Panc1 (cell line): ENCODE measurements around the gene SEC11A. TPM values are rescaled to one million over a fixed set of nuclear protein-coding genes. Genes with fewer than 3 reads are reported as not detected.

Experiments used
- ATAC-seq: fragments of 200-7000 bp; cut with Tn5 transposase; 2 replicates; pipeline ENCODE4 v1.9.1; 2020; ENCODE audit warnings: mild to moderate bottlenecking, moderate library complexity
- BruUV-seq: library from RNA; stranded (reverse); fragments of 400-500 nt; replicated peaks from 2 replicates; lab custom pipeline; 2021; lab: Mats Ljungman, UMichigan
- CTCF ChIA-PET: fragments of 300-600 bp; sonication (Branson Sonifier 250); formaldehyde crosslinking; loops from one replicate; lab custom pipeline; 2022; ENCODE audit warnings: antibody characterized with exemption; lab: Charles Lee
- POLR2A ChIA-PET: fragments of 300-600 bp; sonication (Branson Sonifier 250); formaldehyde crosslinking; loops from one replicate; lab custom pipeline; 2022; ENCODE audit warnings: antibody characterized with exemption; lab: Charles Lee
- DNase-seq: peaks from one replicate; pipeline ENCODE4 v3.0.0-alpha.2; 2010; ENCODE audit warnings: low read depth, low spot score
- H3K27ac ChIP-seq: 2 replicates; pipeline ENCODE4 v1.5.1; 2011; ENCODE audit warnings: mild to moderate bottlenecking, low read length, inconsistent platforms
- H3K27me3 ChIP-seq: fragments of 200-500 bp; sonication (Bioruptor generic); 2 replicates; pipeline ENCODE4 v1.6.0; 2014; ENCODE audit warnings: low read length, inconsistent platforms; ENCODE audit not compliant: control insufficient read depth, insufficient read depth
- H3K36me3 ChIP-seq: fragments of 200-500 bp; sonication (Bioruptor generic); 2 replicates; pipeline ENCODE4 v1.5.1; 2014; ENCODE audit warnings: inconsistent platforms, mild to moderate bottlenecking, low read length, moderate library complexity; ENCODE audit not compliant: control insufficient read depth, insufficient read depth
- H3K4me1 ChIP-seq: 2 replicates; pipeline ENCODE4 v1.5.1; 2011; ENCODE audit warnings: inconsistent platforms, mild to moderate bottlenecking, low read length, moderate library complexity; ENCODE audit not compliant: control insufficient read depth, insufficient read depth
- H3K4me3 ChIP-seq, 2 experiments: 2 replicates each; pipeline ENCODE4 v1.5.1; 2011 to 2012; ENCODE audit warnings: low read depth in 2 of 2, low read length in 2 of 2, mild to moderate bottlenecking in 2 of 2, inconsistent platforms in 1 of 2, moderate library complexity in 1 of 2
- H3K9me3 ChIP-seq: fragments of 200-500 bp; sonication (Bioruptor generic); 2 replicates; pipeline ENCODE4 v1.5.1; 2014; ENCODE audit warnings: low read depth, mild to moderate bottlenecking, inconsistent platforms, low read length, moderate library complexity; ENCODE audit not compliant: control insufficient read depth, insufficient read depth
- POLR2AphosphoS5 ChIP-seq: IDR thresholded peaks from 2 replicates; pipeline ENCODE4 v1.6.1; 2012; ENCODE audit warnings: mild to moderate bottlenecking, low read depth, low read length, moderate library complexity
- SIN3A ChIP-seq: IDR thresholded peaks from 2 replicates; pipeline ENCODE4 v1.6.1; 2012; ENCODE audit warnings: low read depth, mild to moderate bottlenecking, low read length, moderate library complexity, borderline replicate concordance; ENCODE audit not compliant: insufficient read depth
- TCF7L2 ChIP-seq: IDR thresholded peaks from 2 replicates; pipeline ENCODE4 v1.6.1; 2011; ENCODE audit warnings: mild to moderate bottlenecking, low read depth, low read length, inconsistent platforms
- in situ Hi-C: cut with HindIII; loops from 2 replicates; pipeline ENCODE4 v1.10.0; 2016; ENCODE audit warnings: low sequenced_read_pairs, low pct_unique_long_range_greater_than_20kb
- intact Hi-C: fragments of 100-400 bp; cut with micrococcal nuclease; formaldehyde crosslinking; loops from one replicate; pipeline ENCODE4 v1.10.0; 2022; ENCODE audit not compliant: unreplicated experiment
- total RNA-seq: library from RNA; stranded (reverse); gene quantifications from one replicate; pipeline ENCODE4 v1.2.1, GENCODE V29; 2021; ENCODE audit not compliant: unreplicated experiment
- TF ChIP-seq, protein P1 (sequence below): fragments of 450-650 bp; IDR thresholded peaks from 2 replicates; pipeline ENCODE4 v1.5.1; 2017; ENCODE audit warnings: mild to moderate bottlenecking
- TF ChIP-seq, protein P2 (sequence below), 2 experiments: IDR thresholded peaks; 2 replicates each; pipeline ENCODE4 v1.6.1; 2011 to 2012; ENCODE audit warnings: low read depth in 2 of 2, control low read depth in 1 of 2, low read length in 1 of 2, mild to moderate bottlenecking in 1 of 2, moderate library complexity in 1 of 2; ENCODE audit not compliant: insufficient read depth in 1 of 2

Gene SEC11A
- total RNA-seq, 1 experiment from 2014 or later: 164 TPM

DNA sequence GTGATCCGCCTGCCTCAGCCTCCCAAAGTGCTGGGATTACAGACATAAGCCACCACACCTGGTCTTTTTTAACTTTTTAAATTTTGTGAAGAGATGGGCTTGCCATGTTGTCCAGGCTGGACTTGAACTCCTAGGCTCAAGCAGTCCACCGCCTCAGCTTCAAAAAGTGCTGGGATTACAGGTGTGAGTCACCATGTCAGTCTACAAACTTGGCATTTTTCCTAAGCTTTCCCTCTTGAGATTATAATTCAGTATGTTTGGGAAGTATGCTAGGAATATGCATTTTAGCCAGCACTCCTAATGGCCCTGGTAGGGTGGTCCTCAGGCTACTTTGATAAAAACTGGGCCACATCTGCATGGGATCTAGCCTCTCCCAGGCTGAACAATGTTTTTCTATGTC is 66.2 kb downstream of the SEC11A start:
- no peak overlapping the region for H3K4me3 ChIP-seq
- POLR2A ChIA-PET: interaction anchor here (0.6 to 0.7 kb wide), 2 partner anchors 11 to 16 kb away, joined by 3 to 6 read pairs; no protein-coding TSS in a partner anchor
- in situ Hi-C loops (no loop called here), intact Hi-C loops (no loop called here)
- H3K36me3 ChIP-seq: no peaks in the 10 kb centered on the region; the same call in none of the 2 replicates
- DNase-seq (no peak), ATAC-seq (no peak)
- peaks cover 4% of the 10 kb centered on the region; the same call in 1 of the 2 replicates for H3K4me1 ChIP-seq
- no TSS peak for BruUV-seq
- no peak overlapping the region for H3K27ac ChIP-seq
- TF ChIP-seq POLR2AphosphoS5: no peak
- TF ChIP-seq SIN3A: no peak
- no peak for TF ChIP-seq TCF7L2
- TF ChIP-seq, protein P1, sequence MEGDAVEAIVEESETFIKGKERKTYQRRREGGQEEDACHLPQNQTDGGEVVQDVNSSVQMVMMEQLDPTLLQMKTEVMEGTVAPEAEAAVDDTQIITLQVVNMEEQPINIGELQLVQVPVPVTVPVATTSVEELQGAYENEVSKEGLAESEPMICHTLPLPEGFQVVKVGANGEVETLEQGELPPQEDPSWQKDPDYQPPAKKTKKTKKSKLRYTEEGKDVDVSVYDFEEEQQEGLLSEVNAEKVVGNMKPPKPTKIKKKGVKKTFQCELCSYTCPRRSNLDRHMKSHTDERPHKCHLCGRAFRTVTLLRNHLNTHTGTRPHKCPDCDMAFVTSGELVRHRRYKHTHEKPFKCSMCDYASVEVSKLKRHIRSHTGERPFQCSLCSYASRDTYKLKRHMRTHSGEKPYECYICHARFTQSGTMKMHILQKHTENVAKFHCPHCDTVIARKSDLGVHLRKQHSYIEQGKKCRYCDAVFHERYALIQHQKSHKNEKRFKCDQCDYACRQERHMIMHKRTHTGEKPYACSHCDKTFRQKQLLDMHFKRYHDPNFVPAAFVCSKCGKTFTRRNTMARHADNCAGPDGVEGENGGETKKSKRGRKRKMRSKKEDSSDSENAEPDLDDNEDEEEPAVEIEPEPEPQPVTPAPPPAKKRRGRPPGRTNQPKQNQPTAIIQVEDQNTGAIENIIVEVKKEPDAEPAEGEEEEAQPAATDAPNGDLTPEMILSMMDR: no peak
- TF ChIP-seq, protein P2, sequence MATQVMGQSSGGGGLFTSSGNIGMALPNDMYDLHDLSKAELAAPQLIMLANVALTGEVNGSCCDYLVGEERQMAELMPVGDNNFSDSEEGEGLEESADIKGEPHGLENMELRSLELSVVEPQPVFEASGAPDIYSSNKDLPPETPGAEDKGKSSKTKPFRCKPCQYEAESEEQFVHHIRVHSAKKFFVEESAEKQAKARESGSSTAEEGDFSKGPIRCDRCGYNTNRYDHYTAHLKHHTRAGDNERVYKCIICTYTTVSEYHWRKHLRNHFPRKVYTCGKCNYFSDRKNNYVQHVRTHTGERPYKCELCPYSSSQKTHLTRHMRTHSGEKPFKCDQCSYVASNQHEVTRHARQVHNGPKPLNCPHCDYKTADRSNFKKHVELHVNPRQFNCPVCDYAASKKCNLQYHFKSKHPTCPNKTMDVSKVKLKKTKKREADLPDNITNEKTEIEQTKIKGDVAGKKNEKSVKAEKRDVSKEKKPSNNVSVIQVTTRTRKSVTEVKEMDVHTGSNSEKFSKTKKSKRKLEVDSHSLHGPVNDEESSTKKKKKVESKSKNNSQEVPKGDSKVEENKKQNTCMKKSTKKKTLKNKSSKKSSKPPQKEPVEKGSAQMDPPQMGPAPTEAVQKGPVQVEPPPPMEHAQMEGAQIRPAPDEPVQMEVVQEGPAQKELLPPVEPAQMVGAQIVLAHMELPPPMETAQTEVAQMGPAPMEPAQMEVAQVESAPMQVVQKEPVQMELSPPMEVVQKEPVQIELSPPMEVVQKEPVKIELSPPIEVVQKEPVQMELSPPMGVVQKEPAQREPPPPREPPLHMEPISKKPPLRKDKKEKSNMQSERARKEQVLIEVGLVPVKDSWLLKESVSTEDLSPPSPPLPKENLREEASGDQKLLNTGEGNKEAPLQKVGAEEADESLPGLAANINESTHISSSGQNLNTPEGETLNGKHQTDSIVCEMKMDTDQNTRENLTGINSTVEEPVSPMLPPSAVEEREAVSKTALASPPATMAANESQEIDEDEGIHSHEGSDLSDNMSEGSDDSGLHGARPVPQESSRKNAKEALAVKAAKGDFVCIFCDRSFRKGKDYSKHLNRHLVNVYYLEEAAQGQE (IDR thresholded peaks at IDR 0.05; ENCODE audit: insufficient read depth in 1 of 2, low read depth in 2 of 2, low read length in 1 of 2): no peak
- H3K27me3 ChIP-seq: no peaks in the 10 kb centered on the region
- no peaks in the 10 kb centered on the region for H3K9me3 ChIP-seq
- CTCF ChIA-PET: no interaction called here

DNA sequence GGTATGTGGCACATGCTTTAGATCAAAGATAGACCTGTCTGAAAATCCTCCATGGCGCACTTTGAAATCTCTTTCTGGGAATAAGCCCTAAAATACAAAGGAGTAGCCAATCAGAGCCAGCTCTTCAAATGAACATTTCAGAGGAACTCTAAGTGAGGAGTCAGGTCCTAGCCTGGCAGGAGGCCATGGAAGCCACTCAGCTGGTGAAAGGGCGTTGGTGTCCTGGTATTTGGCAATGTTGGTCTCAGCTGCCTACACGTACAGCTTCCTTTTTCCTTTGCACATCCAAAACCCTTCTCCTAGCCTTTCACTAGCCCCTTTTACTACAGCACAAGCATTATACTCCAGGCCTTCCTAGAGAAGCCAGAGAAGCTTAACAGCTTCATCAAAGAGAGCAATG is 67.4 kb downstream of the SEC11A start:
- no peaks in the 10 kb centered on the region for H3K9me3 ChIP-seq
- ATAC-seq (no peak), DNase-seq (no peak)
- H3K4me1 ChIP-seq: peaks cover 3% of the 10 kb centered on the region; the same call in 1 of the 2 replicates
- no peaks in the 10 kb centered on the region for H3K27me3 ChIP-seq
- TF ChIP-seq, protein P1: no peak
- TF ChIP-seq TCF7L2: no peak
- no peak for TF ChIP-seq POLR2AphosphoS5
- no peak for TF ChIP-seq SIN3A
- TF ChIP-seq, protein P2 (IDR thresholded peaks at IDR 0.05; ENCODE audit: insufficient read depth in 1 of 2, low read depth in 2 of 2, low read length in 1 of 2): no peak
- ChIA-PET CTCF (no interaction called here), POLR2A (no interaction called here)
- no peak overlapping the region for H3K27ac ChIP-seq
- H3K36me3 ChIP-seq: peaks cover under 1% of the 10 kb centered on the region
- intact Hi-C loops (no loop called here), in situ Hi-C loops (no loop called here)
- no TSS peak for BruUV-seq
- no peak overlapping the region for H3K4me3 ChIP-seq
